GM12878 (cell line): ENCODE results near the gene PITPNM1. TPM values are rescaled to one million over a fixed set of nuclear protein-coding genes. Genes with fewer than 3 reads are reported as not detected.
A peak's percentile ranks its signal among the peaks of the same experiment; 100 is the strongest.

ENCODE experiments used
- ATAC-seq: fragments of 200-7000 bp; cut with Tn5 transposase; 3 replicates; pipeline ENCODE4 v1.9.1; 2020; ENCODE audit warnings: mild to moderate bottlenecking, moderate library complexity
- BruUV-seq: library from RNA; stranded (reverse); fragments of 400-500 nt; replicated peaks from 2 replicates; lab custom pipeline; 2021; lab: Mats Ljungman, UMichigan
- CTCF ChIA-PET: fragments of 300-600 bp; sonication (Branson Sonifier 250); formaldehyde crosslinking; extraction: SDS; loops from one replicate; lab custom pipeline; 2021; ENCODE audit warnings: inconsistent platforms; lab: Yijun Ruan, JAX
- POLR2A ChIA-PET: fragments of 350-600 bp; formaldehyde crosslinking; extraction: SDS; loops from one replicate; lab custom pipeline; 2021; ENCODE audit warnings: inconsistent platforms; lab: Charles Lee
- RAD21 ChIA-PET: fragments of 300-600 bp; sonication (Branson Sonifier 250); formaldehyde crosslinking; loops from one replicate; lab custom pipeline; 2023; ENCODE audit warnings: antibody characterized with exemption; ENCODE audit not compliant: unreplicated experiment; lab: Charles Lee
- SMC1A ChIA-PET: fragments of 300-600 bp; sonication (Branson Sonifier 250); formaldehyde crosslinking; loops from one replicate; lab custom pipeline; 2023; ENCODE audit not compliant: unreplicated experiment, uncharacterized antibody; lab: Charles Lee
- DNase-seq: peaks from one replicate; pipeline ENCODE4 v3.0.0-alpha.2; 2011; ENCODE audit warnings: low read depth, low spot score
- FAIRE-seq: peaks from 3 replicates; lab custom pipeline; 2011; peaks lifted over from hg19 to GRCh38; lab: Jason Lieb, UNC
- H2AFZ ChIP-seq: 2 replicates; pipeline ENCODE4 v1.6.0; 2011; ENCODE audit warnings: low read depth, low read length, control low read depth; ENCODE audit not compliant: control insufficient read depth
- H3K27ac ChIP-seq: 2 replicates; pipeline ENCODE4 v1.5.1; 2011; ENCODE audit warnings: control low read depth; ENCODE audit not compliant: control insufficient read depth, insufficient read depth
- H3K27me3 ChIP-seq, 2 experiments: replicated peaks in 1 of 2; 2 replicates each; pipeline versions ENCODE4 v1.6.0 to v1.6.1; 2011; ENCODE audit warnings: low read length in 1 of 2; ENCODE audit not compliant: control insufficient read depth in 2 of 2, insufficient read depth in 2 of 2
- H3K36me3 ChIP-seq, 2 experiments: 2 replicates each; pipeline ENCODE4 v1.5.1; 2011; ENCODE audit warnings: low read length in 1 of 2; ENCODE audit not compliant: control insufficient read depth in 2 of 2, insufficient read depth in 2 of 2
- H3K4me1 ChIP-seq: 2 replicates; pipeline ENCODE4 v1.6.1; 2011; ENCODE audit warnings: mild to moderate bottlenecking, low read length, moderate library complexity, mixed read lengths; ENCODE audit not compliant: control insufficient read depth, insufficient read depth
- H3K4me2 ChIP-seq: 2 replicates; pipeline ENCODE4 v1.6.0; 2011; ENCODE audit warnings: control low read depth; ENCODE audit not compliant: control insufficient read depth, insufficient read depth
- H3K4me3 ChIP-seq: fragments of 200-600 bp; sonication (generic); 2 replicates; pipeline ENCODE4 v1.5.1; 2016
- H3K79me2 ChIP-seq: 2 replicates; pipeline ENCODE4 v1.6.0; 2011; ENCODE audit warnings: low read length; ENCODE audit not compliant: control insufficient read depth, insufficient read depth
- H3K9ac ChIP-seq: 2 replicates; pipeline ENCODE4 v1.8.0; 2011; ENCODE audit warnings: low read length, control low read depth, mixed read lengths; ENCODE audit not compliant: control insufficient read depth, insufficient read depth
- H3K9me3 ChIP-seq: replicated peaks from 3 replicates; pipeline ENCODE4 v1.5.1; 2011; ENCODE audit warnings: mild to moderate bottlenecking, low read length; ENCODE audit not compliant: control insufficient read depth, insufficient read depth
- H4K20me1 ChIP-seq: 2 replicates; pipeline ENCODE4 v1.6.0; 2011; ENCODE audit not compliant: control insufficient read depth, insufficient read depth
- POLR2A ChIP-seq: IDR thresholded peaks from 2 replicates; pipeline ENCODE4 v1.6.1; 2011; ENCODE audit warnings: low read depth, mild to moderate bottlenecking, low read length
- WGBS: methylation state at CpG from one replicate; pipeline ENCODE4 v1.1.6; 2016; ENCODE audit warnings: low lambda C conversion rate; ENCODE audit not compliant: insufficient replicate concordance, insufficient coverage; ENCODE audit errors: missing lambda C conversion rate; 5-methylcytosine and 5-hydroxymethylcytosine counted together
- in situ Hi-C: fragments of 300-500 bp; cut with MboI; formaldehyde crosslinking; loops from 9 replicates; pipeline ENCODE4 v1.14.3; 2018; ENCODE audit warnings: mixed read lengths
- intact Hi-C: fragments of 100-400 bp; cut with micrococcal nuclease; formaldehyde crosslinking; loops from one replicate; pipeline ENCODE4 v1.14.2; 2022; ENCODE audit not compliant: unreplicated experiment
- polyA plus RNA-seq, 11 experiments: library from polyadenylated mRNA; depleted of rRNA in 4 of 11; unstranded in 6 of 11; stranded (reverse) in 5 of 11; fragments of >200 nt; fragmentation: Nextera tagmentation in 4 of 11; fragmentation: Illumina TruSeq in 1 of 11; extraction: Ambion mirVana in 4 of 11; extraction: Trizol in 1 of 11; gene quantifications; 1 replicate in 1 of 11; 2 replicates in 10 of 11; pipeline versions ENCODE4 v1.2.1 to v1.2.3, GENCODE V29; 2011 to 2016; ENCODE audit warnings: inconsistent platforms in 2 of 11, missing spikeins in 2 of 11, low read depth in 1 of 11
- total RNA-seq, 4 experiments: library from RNA; depleted of rRNA in 3 of 4; stranded (reverse); fragments of >200 nt in 3 of 4; fragmentation: Illumina TruSeq in 1 of 4; extraction: Trizol in 1 of 4; gene quantifications; 2 replicates each; pipeline versions ENCODE4 v1.2.1 to v1.2.3, GENCODE V29; 2013 to 2021
- TF ChIP-seq, protein P1 (sequence below): IDR thresholded peaks from 2 replicates; pipeline ENCODE4 v1.6.1; 2011; ENCODE audit warnings: mild to moderate bottlenecking, low read depth, low read length, moderate library complexity; ENCODE audit not compliant: insufficient replicate concordance
- TF ChIP-seq, protein P2 (sequence below): fragments of 450-650 bp; IDR thresholded peaks from 2 replicates; pipeline ENCODE4 v1.6.1; 2014; ENCODE audit warnings: mild to moderate bottlenecking

PITPNM1 gene
- total and polyA plus RNA-seq, 10 of the 15 experiments (the other 5 are each of a cell fraction or from before 2014, with no cell fraction given), result 0.11 to 56.8 (median 16.5) TPM

DNA sequence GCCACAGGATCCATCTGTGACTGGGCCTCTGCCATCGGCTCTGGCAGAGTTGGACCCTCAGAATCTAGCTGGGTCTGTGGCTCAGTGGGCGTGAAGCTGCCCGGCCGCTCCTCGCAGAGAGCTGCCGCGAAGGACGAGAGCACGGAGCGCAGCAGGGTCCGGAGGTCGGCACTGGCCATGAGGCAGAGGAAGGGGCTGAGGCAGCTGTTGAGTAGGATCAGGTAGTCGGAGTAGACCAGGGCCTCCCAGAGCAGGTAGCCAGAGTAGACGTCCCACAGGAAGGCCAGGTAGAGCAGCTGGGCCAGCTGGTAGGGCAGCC is 53.5 kb downstream of the PITPNM1 start:
- H3K27ac ChIP-seq, result no peak overlapping the region
- intact Hi-C loops (no loop called here), in situ Hi-C loops (no loop called here)
- H3K4me1 ChIP-seq, result peaks cover 10% of the 10 kb centered on the region
- no TSS peak for BruUV-seq
- ChIA-PET POLR2A (interaction anchor here (1.0 to 1.6 kb wide), 2 partner anchors 9 to 12 kb away, joined by 3 to 6 read pairs; no protein-coding TSS in a partner anchor), SMC1A (interaction anchor here (1.2 to 1.3 kb wide), 2 partner anchors 10 to 54 kb away, joined by 4 to 5 read pairs; no protein-coding TSS in a partner anchor), CTCF (interaction anchor here (1.2 kb wide), 2 partner anchors 13 to 50 kb away, joined by 3 to 4 read pairs; partner anchors contain the start of gene PPP1CA), RAD21 (no interaction called here)
- H3K9ac ChIP-seq, result no peak overlapping the region
- no peak overlapping the region for H2AFZ ChIP-seq
- FAIRE-seq (no peak), ATAC-seq (no peak), DNase-seq (no peak)
- no peaks in the 10 kb centered on the region for H3K27me3 ChIP-seq
- H3K36me3 ChIP-seq, result no peaks in the 10 kb centered on the region
- no peaks in the 10 kb centered on the region for H4K20me1 ChIP-seq
- no peak overlapping the region for H3K4me3 ChIP-seq
- H3K4me2 ChIP-seq, result no peak overlapping the region
- no peaks in the 10 kb centered on the region for H3K9me3 ChIP-seq
- TF ChIP-seq, protein P1, sequence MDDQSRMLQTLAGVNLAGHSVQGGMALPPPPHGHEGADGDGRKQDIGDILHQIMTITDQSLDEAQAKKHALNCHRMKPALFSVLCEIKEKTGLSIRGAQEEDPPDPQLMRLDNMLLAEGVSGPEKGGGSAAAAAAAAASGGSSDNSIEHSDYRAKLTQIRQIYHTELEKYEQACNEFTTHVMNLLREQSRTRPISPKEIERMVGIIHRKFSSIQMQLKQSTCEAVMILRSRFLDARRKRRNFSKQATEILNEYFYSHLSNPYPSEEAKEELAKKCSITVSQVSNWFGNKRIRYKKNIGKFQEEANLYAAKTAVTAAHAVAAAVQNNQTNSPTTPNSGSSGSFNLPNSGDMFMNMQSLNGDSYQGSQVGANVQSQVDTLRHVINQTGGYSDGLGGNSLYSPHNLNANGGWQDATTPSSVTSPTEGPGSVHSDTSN, result no peak
- peak; percentile 51; the same call in 1 of the 2 replicates for TF ChIP-seq POLR2A
- TF ChIP-seq, protein P2, sequence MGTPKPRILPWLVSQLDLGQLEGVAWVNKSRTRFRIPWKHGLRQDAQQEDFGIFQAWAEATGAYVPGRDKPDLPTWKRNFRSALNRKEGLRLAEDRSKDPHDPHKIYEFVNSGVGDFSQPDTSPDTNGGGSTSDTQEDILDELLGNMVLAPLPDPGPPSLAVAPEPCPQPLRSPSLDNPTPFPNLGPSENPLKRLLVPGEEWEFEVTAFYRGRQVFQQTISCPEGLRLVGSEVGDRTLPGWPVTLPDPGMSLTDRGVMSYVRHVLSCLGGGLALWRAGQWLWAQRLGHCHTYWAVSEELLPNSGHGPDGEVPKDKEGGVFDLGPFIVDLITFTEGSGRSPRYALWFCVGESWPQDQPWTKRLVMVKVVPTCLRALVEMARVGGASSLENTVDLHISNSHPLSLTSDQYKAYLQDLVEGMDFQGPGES, result no peak
- no peaks in the 10 kb centered on the region for H3K79me2 ChIP-seq
- 86% methylated on average over 14 of the region's 14 CpGs for WGBS
